Adrenal gland (tissue), 5 donors: ENCODE data around the gene GPBAR1.

ENCODE experiments used
- POLR2A ChIP-seq, 2 donors: fragments of 450-650 bp; IDR thresholded peaks; one replicate each; pipeline ENCODE4 v1.6.1; 2017; ENCODE audit warnings: antibody characterized with exemption in 2 of 2, mild to moderate bottlenecking in 2 of 2, moderate library complexity in 1 of 2
- TF ChIP-seq, protein P1 (sequence below), 6 experiments: fragments of 450-650 bp in 4 of 6; fragments of 200-600 bp in 2 of 6; sonication (generic) in 1 of 6; IDR thresholded peaks; 1 replicate in 5 of 6; 2 replicates in 1 of 6; pipeline versions ENCODE4 v1.5.1 to v1.8.0; 2016 to 2021; ENCODE audit warnings: antibody characterized with exemption in 6 of 6, mild to moderate bottlenecking in 2 of 6, moderate library complexity in 1 of 6
- donor health status: DM: no; HTN: no; CAD: no.

DNA sequence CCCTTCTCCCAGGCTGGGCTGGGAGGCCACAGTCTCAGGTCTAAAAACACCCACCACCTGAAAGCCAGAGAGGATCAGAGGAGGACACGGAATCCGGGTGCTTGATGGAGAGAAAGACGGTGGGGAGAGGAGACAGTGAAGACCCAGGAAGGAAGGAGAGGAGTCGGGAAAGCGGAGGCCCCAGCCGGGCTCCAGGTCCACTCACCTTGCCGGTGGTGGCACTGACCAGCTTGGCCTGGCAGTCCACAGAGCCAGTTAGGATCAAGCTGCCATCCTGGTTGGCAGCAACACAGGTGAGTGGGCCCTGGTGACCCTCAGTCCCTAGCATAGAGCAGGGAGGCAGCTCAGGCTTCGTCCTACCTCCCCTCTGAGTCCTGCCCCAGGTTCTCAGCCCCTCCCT is 4.8 kb downstream of the GPBAR1 start:
- TF ChIP-seq, protein P1, sequence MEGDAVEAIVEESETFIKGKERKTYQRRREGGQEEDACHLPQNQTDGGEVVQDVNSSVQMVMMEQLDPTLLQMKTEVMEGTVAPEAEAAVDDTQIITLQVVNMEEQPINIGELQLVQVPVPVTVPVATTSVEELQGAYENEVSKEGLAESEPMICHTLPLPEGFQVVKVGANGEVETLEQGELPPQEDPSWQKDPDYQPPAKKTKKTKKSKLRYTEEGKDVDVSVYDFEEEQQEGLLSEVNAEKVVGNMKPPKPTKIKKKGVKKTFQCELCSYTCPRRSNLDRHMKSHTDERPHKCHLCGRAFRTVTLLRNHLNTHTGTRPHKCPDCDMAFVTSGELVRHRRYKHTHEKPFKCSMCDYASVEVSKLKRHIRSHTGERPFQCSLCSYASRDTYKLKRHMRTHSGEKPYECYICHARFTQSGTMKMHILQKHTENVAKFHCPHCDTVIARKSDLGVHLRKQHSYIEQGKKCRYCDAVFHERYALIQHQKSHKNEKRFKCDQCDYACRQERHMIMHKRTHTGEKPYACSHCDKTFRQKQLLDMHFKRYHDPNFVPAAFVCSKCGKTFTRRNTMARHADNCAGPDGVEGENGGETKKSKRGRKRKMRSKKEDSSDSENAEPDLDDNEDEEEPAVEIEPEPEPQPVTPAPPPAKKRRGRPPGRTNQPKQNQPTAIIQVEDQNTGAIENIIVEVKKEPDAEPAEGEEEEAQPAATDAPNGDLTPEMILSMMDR (IDR thresholded peaks at IDR 0.05) = no peak
- no peak for TF ChIP-seq POLR2A (IDR thresholded peaks at IDR 0.05)
